ENCODE results near the gene DXO. TPM values are rescaled to one million over a fixed set of nuclear protein-coding genes. Genes with fewer than 3 reads are reported as not detected.
"Not testable (repeated sequence)": the region's sequence is repeated elsewhere in the genome, so short reads cannot be mapped to it uniquely, and the experiment has no call there.

The DXO gene
- total RNA-seq, 1 donor from 2014 or later = 28.9 TPM

- H3K9me3 Mint-ChIP-seq; H3K27me3 Mint-ChIP-seq; H3K4me3 Mint-ChIP-seq; H3K4me1 Mint-ChIP-seq (ENCODE audit: unreplicated experiment); H3K36me3 Mint-ChIP-seq; H3K27ac Mint-ChIP-seq; DNase-seq (ENCODE audit: extremely low spot score, unreplicated experiment): not testable (repeated sequence)
Observed at GRCh38 chr6:32004393-32004792, 32.5 kb upstream of the DXO start.

- not testable (repeated sequence) for H3K4me3 Mint-ChIP-seq; DNase-seq (ENCODE audit: extremely low spot score, unreplicated experiment); H3K4me1 Mint-ChIP-seq (ENCODE audit: unreplicated experiment); H3K9me3 Mint-ChIP-seq; H3K36me3 Mint-ChIP-seq; H3K27me3 Mint-ChIP-seq; H3K27ac Mint-ChIP-seq
Observed at GRCh38 chr6:32003301-32003700, 31.4 kb upstream of the DXO start.

GRCh38 chr6:32002546-32003268, 30.8 kb upstream of the DXO start:
- not testable (repeated sequence) for H3K4me1 Mint-ChIP-seq (ENCODE audit: unreplicated experiment); H3K27ac Mint-ChIP-seq; H3K4me3 Mint-ChIP-seq; H3K27me3 Mint-ChIP-seq; DNase-seq (ENCODE audit: extremely low spot score, unreplicated experiment); H3K36me3 Mint-ChIP-seq; H3K9me3 Mint-ChIP-seq

- H3K4me3 Mint-ChIP-seq; H3K9me3 Mint-ChIP-seq; H3K36me3 Mint-ChIP-seq; H3K4me1 Mint-ChIP-seq (ENCODE audit: unreplicated experiment); H3K27me3 Mint-ChIP-seq; DNase-seq (ENCODE audit: extremely low spot score, unreplicated experiment); H3K27ac Mint-ChIP-seq: not testable (repeated sequence)
Observed at GRCh38 chr6:31996385-31996784, 24.4 kb upstream of the DXO start.

DNA sequence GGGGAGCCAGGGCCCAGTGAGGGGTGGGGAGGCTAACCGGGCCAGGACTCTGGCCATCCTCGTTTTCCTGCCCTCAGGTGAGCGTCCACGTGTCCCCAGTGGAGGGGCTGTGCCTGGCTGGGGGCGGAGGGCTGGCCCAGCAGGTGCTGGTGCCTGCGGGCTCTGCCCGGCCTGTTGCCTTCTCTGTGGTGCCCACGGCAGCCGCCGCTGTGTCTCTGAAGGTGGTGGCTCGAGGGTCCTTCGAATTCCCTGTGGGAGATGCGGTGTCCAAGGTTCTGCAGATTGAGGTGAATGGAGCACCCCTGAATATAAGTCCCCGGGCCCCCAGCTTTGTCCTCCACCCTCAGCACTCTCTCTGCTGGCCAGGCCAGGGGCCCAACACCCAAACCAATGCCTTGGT, 22.5 kb upstream of the DXO start:
- DNase-seq (ENCODE audit: extremely low spot score, unreplicated experiment); H3K27ac Mint-ChIP-seq; H3K36me3 Mint-ChIP-seq; H3K4me1 Mint-ChIP-seq (ENCODE audit: unreplicated experiment); H3K4me3 Mint-ChIP-seq; H3K9me3 Mint-ChIP-seq; H3K27me3 Mint-ChIP-seq: not testable (repeated sequence)

- H3K4me1 Mint-ChIP-seq (ENCODE audit: unreplicated experiment); H3K36me3 Mint-ChIP-seq; H3K4me3 Mint-ChIP-seq; H3K27ac Mint-ChIP-seq; DNase-seq (ENCODE audit: extremely low spot score, unreplicated experiment); H3K9me3 Mint-ChIP-seq; H3K27me3 Mint-ChIP-seq: not testable (repeated sequence)
Observed at GRCh38 chr6:31989363-31989762, 17.4 kb upstream of the DXO start.

DNA sequence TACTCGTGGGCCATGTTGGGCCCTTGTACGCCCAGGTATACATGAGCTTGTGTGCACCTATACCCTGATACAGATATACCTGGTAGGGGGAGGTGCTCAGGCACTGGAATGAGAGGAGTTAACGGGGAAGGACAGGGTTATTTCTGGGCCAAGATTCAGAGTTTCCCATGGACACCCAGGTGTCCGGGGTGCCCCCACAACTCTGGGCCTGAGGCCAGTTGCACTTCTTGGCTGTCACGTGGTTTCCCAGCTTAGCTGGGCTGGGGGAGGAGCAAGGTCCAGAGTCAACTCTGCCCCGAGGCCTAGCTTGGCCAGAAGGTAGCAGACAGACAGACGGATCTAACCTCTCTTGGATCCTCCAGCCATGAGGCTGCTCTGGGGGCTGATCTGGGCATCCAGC, 9.8 kb upstream of the DXO start, which contains the start of gene C4A:
TSS of gene C4A (plus strand) at position 314 of the 400 bp plus-strand sequence. CDS start at position 365, 51 bp downstream.
- H3K4me3 Mint-ChIP-seq; H3K9me3 Mint-ChIP-seq; DNase-seq (ENCODE audit: extremely low spot score, unreplicated experiment); H3K27ac Mint-ChIP-seq; H3K36me3 Mint-ChIP-seq; H3K4me1 Mint-ChIP-seq (ENCODE audit: unreplicated experiment); H3K27me3 Mint-ChIP-seq: not testable (repeated sequence)

DNA sequence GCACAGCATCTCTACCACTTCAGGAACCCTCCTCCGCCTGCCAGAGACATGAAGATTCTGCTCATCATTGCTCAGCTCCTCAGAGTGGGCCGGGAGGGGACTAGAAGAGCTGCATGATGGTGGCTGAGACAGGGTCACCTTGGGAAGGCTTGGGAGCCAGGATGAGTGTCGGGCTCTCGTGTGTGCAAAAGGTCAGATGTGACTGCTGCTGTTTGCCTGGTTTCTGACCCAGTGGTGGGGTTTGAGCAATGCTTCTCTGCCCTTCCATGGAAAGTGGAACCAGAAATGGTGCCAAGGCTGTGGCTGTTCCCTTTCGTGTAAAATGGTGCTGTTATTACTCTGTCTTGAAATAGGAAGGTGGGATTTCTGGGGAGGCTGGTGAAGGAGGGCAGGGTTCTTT, 9.1 kb upstream of the DXO start:
- DNase-seq (ENCODE audit: extremely low spot score, unreplicated experiment); H3K9me3 Mint-ChIP-seq; H3K27ac Mint-ChIP-seq; H3K4me1 Mint-ChIP-seq (ENCODE audit: unreplicated experiment); H3K36me3 Mint-ChIP-seq; H3K27me3 Mint-ChIP-seq; H3K4me3 Mint-ChIP-seq: not testable (repeated sequence)

DNA sequence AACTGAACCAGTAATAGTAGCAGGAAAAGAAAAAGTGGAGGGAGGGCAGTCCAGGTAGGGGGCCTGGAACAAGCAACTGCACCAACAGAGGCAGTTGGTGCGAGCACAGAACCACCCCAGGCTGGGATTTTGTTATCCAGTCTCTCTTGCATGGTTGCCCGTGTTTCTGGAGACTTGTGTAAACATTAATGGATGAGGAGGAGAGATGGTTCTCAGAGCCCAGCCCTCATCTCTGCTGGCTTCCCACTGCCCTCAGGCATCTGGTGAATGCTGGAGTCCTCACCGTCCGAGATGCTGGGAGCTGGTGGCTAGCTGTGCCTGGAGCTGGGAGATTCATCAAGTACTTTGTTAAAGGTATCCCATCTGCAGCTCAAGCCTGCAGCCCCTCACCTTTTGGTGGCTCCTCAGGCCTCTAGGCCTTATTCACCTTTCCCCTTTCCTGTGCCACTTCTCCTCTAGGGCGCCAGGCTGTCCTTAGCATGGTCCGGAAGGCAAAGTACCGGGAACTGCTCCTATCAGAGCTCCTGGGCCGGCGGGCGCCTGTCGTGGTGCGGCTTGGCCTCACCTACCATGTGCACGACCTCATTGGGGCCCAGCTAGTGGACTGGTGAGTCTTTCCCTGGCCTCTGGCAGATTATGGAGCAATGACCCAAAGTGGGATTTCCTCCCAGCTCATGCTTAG, 8.4 kb upstream of the DXO start:
- not testable (repeated sequence) for H3K4me3 Mint-ChIP-seq; H3K4me1 Mint-ChIP-seq (ENCODE audit: unreplicated experiment); H3K27ac Mint-ChIP-seq; H3K27me3 Mint-ChIP-seq; H3K9me3 Mint-ChIP-seq; DNase-seq (ENCODE audit: extremely low spot score, unreplicated experiment); H3K36me3 Mint-ChIP-seq

DNA sequence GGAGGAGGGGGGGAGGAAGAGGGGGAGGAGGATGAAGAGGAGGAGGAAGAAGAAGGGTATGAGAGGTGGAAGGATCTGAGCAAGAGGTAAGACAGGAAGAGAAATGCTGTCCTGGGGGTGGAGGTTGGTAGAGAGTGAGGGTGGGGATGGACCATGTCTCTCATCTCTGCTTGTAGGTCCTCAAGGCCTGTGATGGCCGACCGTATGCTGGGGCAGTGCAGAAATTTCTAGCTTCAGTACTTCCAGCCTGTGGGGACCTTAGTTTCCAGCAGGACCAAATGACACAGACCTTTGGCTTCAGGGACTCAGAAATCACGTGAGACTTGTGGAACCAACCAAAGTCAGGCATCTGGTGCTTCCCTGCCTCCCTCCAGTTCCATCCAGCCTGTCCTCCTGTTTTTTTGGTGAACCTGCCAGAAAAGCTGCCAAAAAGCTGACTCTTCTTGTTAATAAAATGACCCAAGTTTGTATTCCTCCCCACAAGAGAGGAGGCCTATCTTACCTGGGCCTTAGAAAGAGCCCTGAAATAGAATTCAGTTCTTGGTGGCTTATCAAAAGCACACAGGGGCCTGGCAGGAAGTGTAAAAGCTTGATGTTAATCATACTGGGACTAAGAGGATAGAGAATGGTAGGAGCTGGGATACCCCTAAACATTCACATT, 7.4 kb upstream of the DXO start:
- Mint-ChIP-seq H3K4me3 (no peak overlapping the region), H3K9me3 (no peaks in the 10 kb centered on the region), H3K27ac (no peak overlapping the region), H3K4me1 (ENCODE audit: unreplicated experiment) (no peaks in the 10 kb centered on the region), H3K36me3 (peaks cover 4% of the 10 kb centered on the region), H3K27me3 (no peaks in the 10 kb centered on the region)
- DNase-seq (ENCODE audit: extremely low spot score, unreplicated experiment) = no peak
- no peak for TF ChIP-seq CTCF (conservative IDR thresholded peaks at IDR 0.05)
